CD4-positive, alpha-beta T cell treated with Interleukin-1 beta for 1 hour (primary cell): Measurements from ENCODE around the gene CYLD.

Experiments used
- DNase-seq, 2 donors: peaks; one replicate each; pipeline ENCODE4 v3.0.0-alpha.2; 2020 to 2022

The CYLD gene

DNA sequence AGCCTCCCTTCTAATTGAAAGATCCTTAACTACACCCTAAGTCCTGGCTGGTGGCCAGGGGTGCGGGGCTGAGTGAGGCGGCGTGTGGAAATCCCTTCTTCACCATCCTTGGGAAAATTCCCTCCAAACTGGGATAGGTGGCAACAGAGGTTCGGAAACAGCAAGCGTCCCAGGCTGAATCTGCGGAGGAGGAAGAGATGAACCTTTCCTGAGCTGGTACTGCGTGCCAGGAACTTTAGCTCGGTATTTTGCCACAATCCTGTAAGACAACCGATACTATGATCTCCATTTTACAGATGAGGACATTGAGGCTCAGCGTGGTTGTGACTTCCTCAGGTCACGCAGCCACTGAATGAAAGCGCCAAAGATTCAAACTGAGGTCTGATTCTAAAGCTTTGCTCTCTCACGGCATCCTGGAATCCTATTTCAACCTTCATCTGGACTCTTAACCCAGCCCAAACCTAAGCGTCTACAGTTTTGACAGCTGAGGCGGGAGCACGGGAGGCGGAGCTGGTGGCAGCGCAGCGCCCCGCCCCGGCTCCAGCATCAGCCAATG lies 583 bp upstream of the CYLD start:
- DNase-seq: no peak

DNA sequence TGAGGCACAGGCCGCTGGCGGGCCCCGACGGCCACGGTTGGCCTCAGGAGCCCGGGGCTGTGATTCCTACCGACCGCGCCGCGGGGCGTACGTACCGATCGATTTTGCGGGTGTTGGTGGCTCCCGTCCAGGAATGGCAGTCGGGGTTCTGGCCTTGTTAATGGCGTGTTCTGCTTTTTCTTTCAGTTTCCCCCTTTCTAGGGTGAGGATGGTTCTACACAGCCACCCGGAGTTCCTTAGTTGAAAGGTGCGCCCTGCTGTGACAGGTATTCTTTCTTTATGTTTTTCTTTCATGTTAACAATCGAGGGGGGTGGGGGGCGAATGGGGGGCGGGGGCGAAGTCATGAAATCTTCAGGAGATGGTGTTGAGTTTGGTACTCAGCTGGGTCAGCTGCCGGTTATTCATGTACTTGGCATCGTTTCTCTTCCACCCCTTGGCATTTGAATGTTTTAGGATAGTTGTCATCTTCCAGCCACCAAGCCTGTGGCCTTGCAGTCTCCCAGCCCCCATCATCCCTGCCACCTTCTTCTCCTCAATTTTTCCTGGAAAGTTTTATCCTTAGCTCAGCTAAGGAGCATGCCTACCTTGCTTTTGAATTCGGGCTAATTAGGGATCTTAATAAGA lies 802 bp downstream of the CYLD start:
- DNase-seq: peak; percentile 56 to 64

DNA sequence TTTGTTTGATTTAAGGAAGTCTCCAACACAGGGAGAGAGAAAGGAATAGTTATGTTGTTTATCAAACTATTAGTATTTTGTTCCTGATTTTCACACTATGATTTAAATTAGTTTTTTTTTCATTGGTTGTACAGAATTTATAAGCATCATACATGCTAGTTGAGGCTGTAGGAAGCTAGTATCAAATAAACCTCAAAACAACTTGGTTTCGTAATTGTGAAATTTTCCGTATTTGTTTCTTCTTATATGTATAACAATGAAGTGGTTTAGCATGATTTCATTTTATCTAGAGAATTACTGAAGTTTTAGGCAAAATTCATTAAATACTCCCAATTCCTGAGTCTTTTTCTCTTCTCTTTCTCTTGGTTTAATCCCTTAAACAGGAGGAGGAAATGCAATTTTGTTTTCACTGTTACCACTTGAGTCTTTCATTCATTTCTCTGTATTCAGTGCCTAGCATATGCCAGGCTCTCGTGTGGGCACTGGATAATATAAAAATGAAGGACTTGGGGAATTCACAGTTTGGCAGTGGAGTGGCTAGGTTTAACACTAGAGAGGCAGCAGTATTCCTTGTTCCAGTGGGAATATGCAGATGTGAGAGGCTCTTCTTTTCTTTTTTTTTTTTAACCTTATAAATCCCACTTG lies 1.8 kb downstream of the CYLD start:
- no peak for DNase-seq

DNA sequence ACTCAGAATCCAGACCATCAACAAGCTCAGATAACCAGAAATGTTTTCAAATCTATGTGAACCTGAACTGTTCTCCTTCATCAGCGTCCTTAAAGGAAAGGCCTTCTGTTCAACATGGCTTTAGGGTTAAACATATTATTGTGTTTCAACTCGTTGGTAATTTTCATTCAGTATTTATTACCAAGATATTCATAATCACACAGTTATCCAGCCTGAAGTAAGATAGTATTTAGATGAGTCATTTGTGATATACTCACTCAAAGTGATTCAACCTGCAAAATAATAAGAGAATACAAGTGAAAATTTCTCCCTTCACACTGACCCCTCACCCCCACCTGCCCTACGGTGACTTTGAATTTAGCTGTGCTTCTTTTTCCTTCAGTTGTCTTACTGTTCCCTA lies 3.0 kb downstream of the CYLD start:
- DNase-seq: no peak

DNA sequence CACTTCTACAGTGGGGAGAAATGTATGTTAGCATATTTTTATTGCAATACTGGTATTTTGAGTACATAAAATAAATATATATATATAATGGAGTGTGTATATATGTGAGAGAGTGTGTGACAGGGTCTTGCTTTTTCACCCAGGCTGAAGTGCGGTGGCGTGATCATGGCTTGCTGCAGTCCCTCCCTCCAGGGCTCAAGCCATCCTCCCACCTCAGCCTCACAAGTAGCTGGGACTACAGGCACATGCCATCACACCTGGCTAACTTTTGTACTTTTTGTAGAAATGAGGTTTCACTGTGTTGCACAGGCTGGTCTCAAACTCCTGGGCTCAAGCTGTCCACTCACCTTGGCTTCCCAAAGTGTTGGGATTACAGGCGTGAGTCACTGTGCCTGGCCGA lies 4.1 kb downstream of the CYLD start:
- DNase-seq: no peak

DNA sequence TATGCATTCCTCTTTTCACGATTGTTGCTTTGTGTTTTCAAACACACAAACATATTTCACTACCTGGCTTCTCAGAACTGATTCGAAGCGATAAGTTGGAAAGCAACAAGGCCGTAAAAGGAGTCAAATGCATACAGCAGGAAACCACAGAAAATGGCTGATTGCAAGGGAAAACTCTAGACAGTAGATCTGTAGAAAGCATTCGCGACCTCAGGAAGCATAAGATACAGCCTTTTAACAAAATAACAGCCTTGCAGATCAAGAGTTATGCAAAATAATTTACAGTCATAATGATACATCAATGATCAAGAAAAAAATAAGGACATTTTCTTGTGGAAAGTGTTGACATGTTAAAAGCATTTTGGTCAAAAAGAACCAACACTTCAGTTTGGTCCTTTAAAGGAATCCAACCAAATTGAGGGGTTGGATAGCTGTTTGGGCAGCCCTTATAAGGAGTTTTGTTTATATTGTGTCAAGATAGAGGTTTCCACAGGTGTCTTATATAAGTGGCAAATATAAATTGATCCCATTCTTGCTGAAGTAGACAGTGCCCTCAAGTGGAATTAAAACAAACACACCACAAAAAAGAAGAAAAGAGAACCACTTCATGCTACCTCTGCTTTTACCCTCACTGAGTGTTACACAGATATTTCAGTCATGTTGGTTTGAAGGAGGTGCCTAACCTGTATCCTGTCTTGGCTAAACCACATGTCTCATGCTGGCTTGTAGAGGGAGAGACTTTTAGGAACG lies 5.5 kb downstream of the CYLD start:
- DNase-seq: peak in 1 of 2 donors; percentile 74

DNA sequence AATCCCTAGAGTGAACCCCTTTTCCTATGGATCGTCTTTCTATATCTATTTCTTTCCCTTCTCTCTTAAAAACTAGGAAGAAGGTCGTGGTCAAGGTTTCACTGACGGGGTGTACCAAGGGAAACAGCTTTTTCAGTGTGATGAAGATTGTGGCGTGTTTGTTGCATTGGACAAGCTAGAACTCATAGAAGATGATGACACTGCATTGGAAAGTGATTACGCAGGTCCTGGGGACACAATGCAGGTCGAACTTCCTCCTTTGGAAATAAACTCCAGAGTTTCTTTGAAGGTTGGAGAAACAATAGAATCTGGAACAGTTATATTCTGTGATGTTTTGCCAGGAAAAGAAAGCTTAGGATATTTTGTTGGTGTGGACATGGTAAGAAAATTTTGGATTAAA lies 9.6 kb downstream of the CYLD start:
- DNase-seq: no peak

DNA sequence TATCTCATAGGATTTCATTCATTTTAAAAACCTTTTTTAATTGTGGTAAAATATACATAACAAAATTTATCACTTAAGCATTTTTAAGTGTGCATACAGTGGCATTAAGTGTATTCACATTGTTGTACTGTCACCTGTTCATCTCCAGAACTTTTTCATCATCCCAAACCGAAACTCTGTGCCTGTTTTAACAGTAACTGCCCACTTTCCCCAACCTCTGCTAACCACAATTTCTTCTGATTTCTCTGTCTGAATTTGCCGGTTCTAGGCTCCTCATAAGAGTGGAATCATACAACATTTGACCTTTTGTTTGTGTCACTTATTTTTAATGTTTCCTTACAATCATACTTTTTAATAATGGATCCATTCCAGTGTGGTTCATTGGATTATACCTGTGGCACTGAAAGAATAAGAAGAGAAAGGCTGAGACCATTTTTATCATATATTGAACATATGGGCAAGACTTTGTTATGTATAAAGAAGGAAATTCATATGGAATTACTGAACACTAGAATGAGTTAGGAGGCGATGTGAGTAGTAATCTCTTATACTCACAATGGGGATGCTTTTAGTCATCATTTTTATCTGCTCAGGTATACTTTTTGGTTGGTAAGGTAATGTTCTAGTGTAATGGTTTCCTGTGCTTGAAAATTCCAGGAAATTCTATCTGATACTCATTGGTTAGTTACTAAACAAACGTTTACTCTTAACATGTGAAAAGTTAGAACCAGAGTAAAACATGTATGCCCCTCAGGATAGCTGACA lies 10.8 kb downstream of the CYLD start:
- no peak for DNase-seq

DNA sequence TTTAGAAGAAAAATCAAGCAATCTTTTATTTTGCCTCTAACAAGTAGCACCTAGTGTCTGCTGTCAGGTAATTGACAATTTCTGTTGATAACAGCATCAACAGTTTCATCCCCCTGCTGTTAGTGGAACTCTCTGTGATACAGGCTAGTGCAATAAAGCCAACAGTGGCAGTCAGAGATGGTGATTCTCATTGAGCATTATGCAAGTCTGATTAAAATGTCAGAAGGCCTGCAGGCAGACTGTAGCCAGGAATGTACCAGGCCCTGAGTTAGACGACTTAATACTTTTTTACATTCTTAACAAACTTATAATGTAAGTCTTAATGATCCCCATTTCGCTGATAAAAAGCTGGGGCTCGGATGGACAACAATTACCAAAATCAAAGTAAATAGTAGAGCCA lies 14.6 kb downstream of the CYLD start:
- DNase-seq: no peak

DNA sequence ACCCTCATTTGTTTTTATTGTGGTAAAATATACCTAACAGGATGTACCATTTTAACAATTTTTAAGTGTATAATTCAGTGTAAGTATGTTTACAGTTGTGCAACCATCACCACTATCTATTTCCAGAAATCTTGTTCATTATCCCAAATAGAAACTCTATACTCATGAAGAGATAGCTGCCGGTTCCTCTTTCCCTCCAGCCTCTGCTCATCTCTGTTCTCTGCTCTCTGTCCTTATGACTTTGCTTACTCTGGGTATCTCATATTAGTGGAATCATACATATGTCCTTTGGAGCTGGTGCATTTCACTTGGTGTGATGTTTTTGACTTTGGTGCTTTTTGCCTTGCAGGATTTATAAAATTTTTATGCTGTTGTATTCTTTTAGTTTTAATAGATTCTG lies 19.4 kb downstream of the CYLD start:
- no peak for DNase-seq

DNA sequence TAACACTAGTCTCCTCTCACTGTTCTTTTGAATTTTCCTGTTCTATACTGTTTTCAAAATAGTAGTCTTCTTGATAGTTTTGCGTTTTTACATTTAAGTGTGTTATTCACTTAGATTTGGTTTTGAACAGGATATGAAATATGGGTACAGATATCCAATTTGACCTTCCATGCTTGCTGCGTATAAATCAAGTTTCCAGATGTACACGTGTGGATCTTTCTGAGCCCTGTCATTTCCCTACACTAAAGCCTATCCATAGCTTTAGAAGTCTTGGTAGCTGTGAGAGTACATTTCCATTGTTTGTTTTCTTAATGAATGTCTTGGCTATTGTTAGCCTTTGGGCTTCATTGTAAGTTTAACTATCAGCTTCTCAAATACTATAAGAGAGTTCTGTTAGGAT lies 20.4 kb downstream of the CYLD start:
- DNase-seq: no peak

DNA sequence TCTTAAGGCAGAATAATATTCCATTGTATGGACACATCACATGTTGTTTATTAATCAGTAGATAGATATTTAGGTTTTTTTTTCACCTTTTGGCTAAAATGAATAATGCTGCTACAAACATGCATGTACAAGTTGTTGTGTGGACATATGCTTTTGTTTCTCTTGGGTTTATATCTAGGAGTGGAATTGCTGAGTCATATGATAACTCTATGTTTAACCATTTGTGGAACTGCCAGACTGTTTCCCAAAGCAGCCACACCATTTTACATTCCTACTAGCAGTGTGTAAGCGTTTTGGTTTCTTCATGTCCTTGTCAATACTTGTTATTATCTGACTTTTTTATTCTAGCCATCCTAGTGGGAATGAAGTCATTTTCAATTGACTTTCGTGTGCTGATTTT lies 21.3 kb downstream of the CYLD start:
- DNase-seq: no peak

DNA sequence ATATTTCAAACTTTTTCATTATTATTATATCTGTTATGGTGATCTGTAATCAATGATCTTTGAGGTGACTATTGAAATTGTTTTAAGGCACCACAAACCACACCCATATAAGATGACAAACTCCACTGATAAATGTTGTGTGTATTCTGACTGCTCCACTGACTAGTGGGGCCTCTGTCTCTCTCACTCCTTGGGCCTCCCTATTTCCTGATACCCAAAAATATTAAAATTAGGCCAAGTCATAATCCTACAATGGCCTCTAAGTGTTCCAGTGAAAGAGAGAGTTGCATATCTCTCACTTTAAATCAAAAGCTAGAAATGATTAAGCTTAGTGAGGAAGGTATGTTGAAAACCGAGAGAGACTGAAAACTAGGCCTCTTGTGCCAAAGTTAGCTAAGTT lies 23.4 kb downstream of the CYLD start:
- no peak for DNase-seq

DNA sequence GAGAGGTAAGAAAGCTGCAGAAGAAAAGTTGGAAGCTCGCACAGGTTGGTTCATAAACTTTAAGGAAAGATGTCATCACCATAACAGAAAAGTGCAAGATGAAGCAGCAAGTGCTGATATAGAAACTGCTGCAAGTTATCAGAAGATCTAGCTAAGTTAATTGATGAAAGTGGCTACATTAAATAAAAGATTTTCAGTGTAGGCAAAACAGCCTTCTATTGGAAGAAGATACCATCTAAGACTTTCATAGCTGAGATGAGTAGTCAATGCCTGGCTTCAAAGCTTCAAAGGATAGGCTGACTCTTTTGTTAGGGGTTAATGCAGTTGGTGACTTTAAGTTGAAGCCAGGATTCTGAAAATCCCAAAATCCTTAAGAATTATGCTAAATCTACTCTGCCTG lies 24.0 kb downstream of the CYLD start:
- no peak for DNase-seq

DNA sequence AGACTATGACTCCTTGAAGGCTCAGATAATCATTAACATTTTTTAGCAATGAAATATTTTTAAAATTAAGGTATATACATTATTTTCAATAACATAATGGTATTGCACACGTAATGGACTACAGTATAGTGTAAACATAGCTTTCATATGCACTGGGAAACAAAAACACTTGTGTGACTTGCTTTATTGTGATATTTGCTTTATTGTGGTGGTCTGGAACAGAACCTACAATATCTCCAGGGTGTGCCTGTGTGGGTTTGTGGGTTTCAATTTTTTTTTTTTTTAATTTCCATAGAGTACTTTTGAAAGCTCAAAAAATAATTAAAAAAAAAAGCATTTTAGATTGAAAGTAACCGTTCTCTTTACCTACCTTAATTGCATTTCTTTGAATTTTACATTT lies 25.3 kb downstream of the CYLD start:
- DNase-seq: no peak

DNA sequence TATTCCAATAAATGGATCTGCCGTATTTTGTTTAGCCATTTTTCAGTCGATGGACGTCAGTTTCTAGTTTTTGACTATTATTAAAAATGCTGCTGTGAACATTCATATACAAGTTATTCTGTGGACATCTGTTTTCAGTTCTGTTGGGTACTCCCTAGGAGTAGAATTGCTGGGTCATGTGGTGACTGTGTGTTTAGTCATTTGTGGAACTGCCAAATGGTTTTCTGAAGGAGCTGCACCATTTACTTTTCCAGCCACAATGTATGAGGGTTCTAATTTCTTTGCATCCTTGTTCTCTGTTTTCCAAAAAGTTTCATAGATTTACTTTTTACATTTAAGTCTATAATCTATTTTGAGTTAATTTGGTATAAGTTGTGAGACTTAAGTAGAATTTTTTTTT lies 29.5 kb downstream of the CYLD start:
- no peak for DNase-seq

DNA sequence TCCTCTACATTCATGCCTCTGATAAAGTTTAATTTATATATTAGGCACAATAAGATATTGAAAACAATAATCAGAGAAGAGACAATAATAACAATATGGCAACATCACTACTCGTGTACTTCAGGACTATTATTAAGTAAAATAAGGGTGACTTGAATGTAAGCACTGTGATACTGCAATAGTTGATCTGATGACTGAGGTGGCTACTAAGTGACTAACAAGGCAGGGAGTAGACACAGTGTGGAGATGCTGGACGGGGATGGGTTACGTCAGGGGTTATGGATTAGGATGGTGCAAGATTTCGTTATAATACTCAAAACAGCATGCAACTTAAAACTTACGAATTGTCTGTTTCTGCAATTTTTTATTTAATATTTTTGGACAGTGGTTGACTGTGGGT lies 32.5 kb downstream of the CYLD start:
- no peak for DNase-seq

DNA sequence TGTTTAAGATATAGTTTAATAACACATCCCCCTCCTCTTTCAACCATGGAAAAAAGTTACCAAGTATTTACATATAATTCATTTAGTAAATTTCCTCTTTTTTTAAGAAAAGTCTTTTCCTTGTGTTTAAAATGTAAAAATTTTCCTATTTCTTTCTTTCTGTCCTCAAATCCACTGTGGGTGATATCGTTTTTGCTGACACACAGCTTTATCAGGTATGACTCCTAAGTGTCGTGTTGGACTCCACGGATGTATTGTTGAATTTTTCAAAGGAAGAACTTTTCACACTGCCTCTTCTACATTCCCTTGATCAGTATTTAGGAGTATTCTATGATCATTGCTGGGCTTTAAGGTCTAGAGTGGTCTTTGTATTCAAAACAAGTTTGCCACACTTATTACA lies 33.1 kb downstream of the CYLD start:
- no peak for DNase-seq

DNA sequence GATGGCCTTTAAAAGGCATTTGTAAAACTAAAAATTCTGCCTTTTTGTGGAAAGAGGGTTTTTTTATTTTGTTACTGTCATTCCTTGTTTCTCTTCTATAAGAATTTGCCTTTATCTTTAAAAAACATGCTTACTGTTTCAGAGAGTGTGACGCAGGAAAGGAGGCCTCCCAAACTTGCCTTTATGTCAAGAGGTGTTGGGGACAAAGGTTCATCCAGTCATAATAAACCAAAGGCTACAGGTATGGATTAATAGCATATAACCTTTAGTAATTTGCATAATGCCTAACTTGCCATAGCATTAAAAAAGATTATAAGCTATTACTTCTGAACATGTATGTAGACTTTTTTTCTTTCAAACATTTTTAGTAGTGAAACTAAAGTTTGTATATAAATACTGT lies 34.2 kb downstream of the CYLD start:
- DNase-seq: no peak

DNA sequence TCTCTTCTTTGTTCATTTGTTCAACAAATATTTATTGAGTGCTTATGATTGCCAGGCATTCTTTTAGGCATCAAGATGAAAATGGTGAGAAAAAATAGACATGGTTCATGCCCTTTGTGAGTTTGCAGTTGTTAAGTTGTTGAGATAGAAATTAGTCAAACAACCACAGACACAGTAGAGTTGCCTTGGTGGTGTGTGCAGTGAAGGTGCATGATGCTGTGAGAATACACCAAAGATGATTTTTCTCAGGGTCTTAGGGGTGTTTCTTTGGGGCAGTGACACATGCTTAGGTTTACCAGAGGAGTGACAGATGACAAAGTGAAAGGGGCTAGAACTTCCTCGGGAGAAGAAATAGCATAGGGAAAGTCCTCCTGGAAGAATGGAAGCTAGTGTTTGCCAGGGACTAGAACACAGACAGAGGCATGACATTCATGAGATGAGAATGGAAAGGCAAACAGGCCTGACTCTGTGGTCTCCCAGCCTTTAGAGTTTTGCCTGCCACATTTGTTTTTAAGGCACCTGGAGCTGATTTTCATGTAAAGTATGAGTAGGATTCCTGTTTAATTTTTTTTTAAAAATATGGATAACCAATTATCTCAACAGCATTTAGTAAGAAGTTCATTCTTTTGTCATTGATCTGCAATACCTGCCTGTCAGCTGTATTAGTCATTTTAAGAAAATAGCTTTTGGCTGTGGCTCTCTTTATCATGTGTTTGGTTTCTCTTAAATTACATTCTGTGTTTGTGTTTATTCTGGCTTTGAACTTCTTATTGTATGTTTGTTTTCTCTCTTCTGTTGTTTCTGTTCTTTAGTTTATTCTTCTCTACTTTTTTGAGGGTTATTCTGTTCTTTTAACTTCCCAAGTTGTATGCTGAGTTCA lies 36.6 kb downstream of the CYLD start:
- DNase-seq: no peak

DNA sequence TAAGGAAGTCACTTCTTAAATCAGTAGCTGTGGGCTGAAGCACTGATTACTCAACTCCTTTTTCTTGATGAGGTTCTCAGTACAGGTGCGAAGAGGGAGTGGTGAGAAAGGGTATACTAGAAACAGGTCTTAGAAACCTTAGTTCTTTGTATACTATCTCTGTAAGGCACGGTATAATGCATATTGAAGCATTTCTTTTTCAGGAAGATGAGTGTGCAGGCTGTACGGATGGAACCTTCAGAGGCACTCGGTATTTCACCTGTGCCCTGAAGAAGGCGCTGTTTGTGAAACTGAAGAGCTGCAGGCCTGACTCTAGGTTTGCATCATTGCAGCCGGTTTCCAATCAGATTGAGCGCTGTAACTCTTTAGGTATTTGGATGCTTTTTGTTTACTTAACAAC lies 39.2 kb downstream of the CYLD start:
- DNase-seq: peak in 1 of 2 donors; percentile 39

DNA sequence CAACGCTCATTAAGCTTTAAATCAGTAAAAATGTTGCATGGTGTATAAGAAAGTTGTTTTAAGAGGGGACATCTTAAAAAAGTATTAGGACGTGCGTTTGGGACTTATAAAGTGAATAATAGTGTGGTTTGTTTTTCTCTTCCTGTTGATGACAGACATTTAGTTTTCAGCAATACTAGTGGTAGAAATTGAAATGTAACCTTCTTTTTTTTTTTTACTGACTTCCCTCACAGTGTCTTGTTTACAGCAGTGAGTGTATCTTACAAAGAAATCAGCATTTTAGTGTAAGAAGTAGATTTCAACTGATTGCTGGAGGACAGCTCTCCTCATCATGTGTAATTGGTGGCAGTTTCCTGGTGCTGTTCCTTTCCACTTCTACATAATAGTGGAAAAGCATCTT lies 39.6 kb downstream of the CYLD start:
- peak in 1 of 2 donors; percentile 15 for DNase-seq
